Pancreas (tissue), 10 donors: ENCODE data around the gene MSH2. TPM values are rescaled to one million over a fixed set of nuclear protein-coding genes. Genes with fewer than 3 reads are reported as not detected.

Experiments used
- ATAC-seq, 4 donors: fragments of 200-7000 bp; cut with Tn5 transposase; one replicate each; pipeline versions ENCODE4 v1.8.0 to v1.9.1; 2020; ENCODE audit warnings: mild to moderate bottlenecking in 4 of 4, moderate library complexity in 4 of 4
- DNase-seq, 6 donors: peaks; one replicate each; pipeline ENCODE4 v3.0.0-alpha.2; 2020
- FAIRE-seq: peaks from 2 replicates; lab custom pipeline; 2012; peaks lifted over from hg19 to GRCh38; lab: Jason Lieb, UNC
- H3K27ac ChIP-seq, 4 donors: fragments of 200-600 bp; sonication (generic); 1 replicate in 3 of 4; 2 replicates in 1 of 4; pipeline versions ENCODE4 v1.5.0 to v1.8.0; 2020
- H3K27me3 ChIP-seq, 4 donors: fragments of 200-600 bp; one replicate each; pipeline ENCODE4 v1.8.0; 2021
- H3K36me3 ChIP-seq, 3 donors: fragments of 200-600 bp; sonication (generic) in 1 of 3; one replicate each; pipeline versions ENCODE4 v1.5.0 to v1.8.0; 2020 to 2021
- H3K4me1 ChIP-seq, 3 donors: fragments of 200-600 bp; one replicate each; pipeline ENCODE4 v1.8.0; 2021
- H3K4me3 ChIP-seq, 4 donors: fragments of 200-600 bp; sonication (generic) in 2 of 4; one replicate each; pipeline versions ENCODE4 v1.5.0 to v1.8.0; 2020 to 2021
- H3K9me3 ChIP-seq, 4 donors: fragments of 200-600 bp; one replicate each; pipeline ENCODE4 v1.8.0; 2021
- CTCF ChIP-seq, 4 donors: fragments of 200-600 bp; sonication (generic) in 3 of 4; IDR thresholded peaks; one replicate each; pipeline versions ENCODE4 v1.5.0 to v1.8.0; 2021; ENCODE audit warnings: antibody characterized with exemption in 4 of 4
- WGBS, 2 donors: extraction: QIAGEN DNeasy Blood & Tissue Kit; methylation state at CpG; one replicate each; pipeline ENCODE4 v1.1.7; 2013; 5-methylcytosine and 5-hydroxymethylcytosine counted together
- intact Hi-C, 3 donors: fragments of 100-400 bp; cut with DNase I; formaldehyde crosslinking; loops; one replicate each; pipeline versions ENCODE4 v1.11.1 to v1.14.2; 2022
- polyA plus RNA-seq, 2 donors: library from polyadenylated mRNA; stranded (reverse); fragments of 200-250 nt; gene quantifications; one replicate each; pipeline ENCODE4 v1.2.3, GENCODE V29; 2013
- total RNA-seq, 6 donors: library from RNA; stranded (reverse); fragmentation: NEBNext Ultra II Directional in 4 of 6; extraction: Animal tissue kit (Norgen Biotek cat#: 25700) in 4 of 6; gene quantifications; one replicate each; pipeline versions ENCODE4 v1.2.1 to v1.2.4, GENCODE V29; 2021 to 2023
- donor health status: healthy with polysubstance abuse.
- donor health status: DM: no; HTN: no; CAD: no; lungs with moderate emphysema.
- donor health status: DM: no; HTN: no; CAD: no.
- donor health status: control.
- donor health status: control.
- donor health status: Bipolar disorder and iron deficiency.
- donor health status: DM: yes; HTN: yes; CAD: no.
- donor health status: DM: no; HTN: no; CAD: no.
- donor health status: DM: no; HTN: no; CAD: no.
- donor health status: DM: yes; HTN: yes; CAD: no.

Gene MSH2
- total RNA-seq, result 10 to 100 TPM in 1 of 6 donors, 1 to 10 TPM in 5; 5.1 to 10.3 (median 8.2) TPM
- 1 to 10 TPM; 3.3 to 6.5 TPM for polyA plus RNA-seq

- no peaks in the 10 kb centered on the region for H3K27me3 ChIP-seq
Measured at GRCh38 chr2:47402805-47403608, at the start of gene MSH2. MSH2 (plus strand) TSS chr2:47403156; CDS start chr2:47403192, 36 bp downstream.

GRCh38 chr2:47354013-47354847 is 48.7 kb upstream of the MSH2 start:
- intact Hi-C loops, result no loop called here
- no peak for DNase-seq
- H3K9me3 ChIP-seq, result no peaks in the 10 kb centered on the region
- no peak for TF ChIP-seq CTCF (IDR thresholded peaks at IDR 0.05)
- H3K27me3 ChIP-seq, result no peaks in the 10 kb centered on the region
- 70 to 76% methylated on average over 11 of the region's 11 CpGs for WGBS, 2 donors
- H3K4me3 ChIP-seq, result no peak overlapping the region
- no peak for FAIRE-seq
- ATAC-seq, result peak in 3 of 4 donors; percentile 11 to 75 (median 65)
- H3K36me3 ChIP-seq, result no peaks in the 10 kb centered on the region
- H3K27ac ChIP-seq, result no peak overlapping the region
- H3K4me1 ChIP-seq, result no peaks in the 10 kb centered on the region

More at GRCh38 chr2:47402805-47403608, at the start of gene MSH2:
- TF ChIP-seq CTCF (IDR thresholded peaks at IDR 0.05), result no peak
- H3K4me3 ChIP-seq, result peak within 1 kb of the TSS; percentile 72 to 97 (median 84)
- no peaks in the 10 kb centered on the region for H3K36me3 ChIP-seq
- WGBS, 2 donors, result 0 to 1% methylated on average over 60 to 73 of the region's 73 CpGs
- H3K4me1 ChIP-seq, result peaks cover 0 to 11% (median 0%) of the 10 kb centered on the region in 3 donors
- H3K27ac ChIP-seq, result peak within 1 kb of the TSS; percentile 36 to 72 (median 62)
- intact Hi-C loops, result no loop called here
- peak; percentile 88 to 97 (median 90) for DNase-seq
- peak; percentile 98 to 99 (median 98) for ATAC-seq
- H3K9me3 ChIP-seq, result no peaks in the 10 kb centered on the region
- no peak for FAIRE-seq

- no peaks in the 10 kb centered on the region for H3K9me3 ChIP-seq
- 53 to 54% methylated on average over 5 of the region's 5 CpGs for WGBS, 2 donors
- H3K4me1 ChIP-seq, result no peaks in the 10 kb centered on the region
- DNase-seq (no peak), FAIRE-seq (no peak), ATAC-seq (no peak)
- no peaks in the 10 kb centered on the region for H3K27me3 ChIP-seq
- intact Hi-C loops, result no loop called here
- no peak overlapping the region for H3K4me3 ChIP-seq
- no peak for TF ChIP-seq CTCF (IDR thresholded peaks at IDR 0.05)
- no peaks in the 10 kb centered on the region for H3K36me3 ChIP-seq
- H3K27ac ChIP-seq, result no peak overlapping the region
Measured at GRCh38 chr2:47354848-47355204, 48.1 kb upstream of the MSH2 start.

GRCh38 chr2:47357483-47357882 is 45.5 kb upstream of the MSH2 start:
- TF ChIP-seq CTCF (IDR thresholded peaks at IDR 0.05), result no peak
- Histone ChIP-seq H3K36me3 (no peaks in the 10 kb centered on the region), H3K27ac (no peak overlapping the region), H3K9me3 (no peaks in the 10 kb centered on the region), H3K27me3 (no peaks in the 10 kb centered on the region), H3K4me3 (no peak overlapping the region), H3K4me1 (no peaks in the 10 kb centered on the region)
- DNase-seq (no peak), ATAC-seq (peak in 1 of 4 donors; percentile 20), FAIRE-seq (no peak)
- intact Hi-C loops, result no loop called here
- WGBS, 2 donors, result 63 to 65% methylated on average over 4 of the region's 4 CpGs
